Endothelial cell of umbilical vein (primary cell): ENCODE data around the gene TFG.

Source experiments
- JUN ChIP-seq: IDR thresholded peaks from 2 replicates; pipeline ENCODE4 v1.6.1; 2011; ENCODE audit warnings: borderline replicate concordance, low read depth; ENCODE audit not compliant: insufficient read length, insufficient read depth
- POLR2AphosphoS5 ChIP-seq: IDR thresholded peaks from 2 replicates; pipeline ENCODE4 v1.6.1; 2012; ENCODE audit warnings: low read depth, mild to moderate bottlenecking, control low read depth, low read length, moderate library complexity; ENCODE audit not compliant: insufficient read depth
- TF ChIP-seq, protein P1 (sequence below), 2 donors: IDR thresholded peaks; 1 replicate in 1 of 2; 2 replicates in 1 of 2; pipeline ENCODE4 v1.5.1; 2011; ENCODE audit warnings: low read length in 2 of 2, mild to moderate bottlenecking in 2 of 2, moderate library complexity in 2 of 2, control low read depth in 1 of 2, inconsistent platforms in 1 of 2, low read depth in 1 of 2; ENCODE audit not compliant: insufficient read depth in 1 of 2; ENCODE audit errors: extremely low read depth in 1 of 2
- TF ChIP-seq, protein P2 (sequence below): IDR thresholded peaks from 2 replicates; pipeline ENCODE4 v1.6.1; 2011; ENCODE audit not compliant: insufficient read depth, insufficient read length

DNA sequence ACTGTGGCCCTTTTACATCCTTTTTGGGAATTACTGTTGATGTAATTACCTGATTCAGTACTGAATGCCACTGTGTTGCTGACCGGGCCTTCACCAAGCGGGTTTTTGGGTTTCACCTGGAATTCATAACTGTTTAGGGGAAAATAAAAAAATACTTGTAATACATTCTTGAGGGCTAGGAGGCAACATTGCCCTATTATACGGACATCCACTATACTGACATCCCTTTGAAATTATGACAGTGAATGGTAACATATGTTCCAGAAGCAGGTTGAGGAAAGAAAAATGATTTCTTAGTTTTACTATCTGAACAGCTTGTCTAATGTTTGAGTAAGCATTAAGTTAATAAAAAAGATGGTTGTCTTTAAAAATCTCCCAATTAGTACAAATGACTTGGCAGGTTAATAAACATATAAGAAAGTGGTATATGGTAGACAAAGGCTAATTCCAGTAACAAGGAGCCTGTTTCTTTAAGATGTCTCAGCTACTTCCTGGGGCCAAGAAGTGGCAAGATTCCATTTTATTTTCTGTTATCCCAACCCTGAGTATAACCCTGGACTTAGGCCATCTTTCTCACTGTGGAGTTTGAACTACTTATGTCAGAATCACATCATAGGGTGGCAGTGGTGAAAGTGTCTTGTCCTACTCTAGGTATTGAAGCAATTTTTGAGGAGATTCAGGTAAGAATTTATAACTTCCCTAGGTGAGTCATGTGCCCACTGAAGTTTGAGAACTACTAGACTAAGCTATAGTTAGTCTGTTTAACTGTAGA lies 45.5 kb downstream of the TFG start:
- TF ChIP-seq, protein P1, sequence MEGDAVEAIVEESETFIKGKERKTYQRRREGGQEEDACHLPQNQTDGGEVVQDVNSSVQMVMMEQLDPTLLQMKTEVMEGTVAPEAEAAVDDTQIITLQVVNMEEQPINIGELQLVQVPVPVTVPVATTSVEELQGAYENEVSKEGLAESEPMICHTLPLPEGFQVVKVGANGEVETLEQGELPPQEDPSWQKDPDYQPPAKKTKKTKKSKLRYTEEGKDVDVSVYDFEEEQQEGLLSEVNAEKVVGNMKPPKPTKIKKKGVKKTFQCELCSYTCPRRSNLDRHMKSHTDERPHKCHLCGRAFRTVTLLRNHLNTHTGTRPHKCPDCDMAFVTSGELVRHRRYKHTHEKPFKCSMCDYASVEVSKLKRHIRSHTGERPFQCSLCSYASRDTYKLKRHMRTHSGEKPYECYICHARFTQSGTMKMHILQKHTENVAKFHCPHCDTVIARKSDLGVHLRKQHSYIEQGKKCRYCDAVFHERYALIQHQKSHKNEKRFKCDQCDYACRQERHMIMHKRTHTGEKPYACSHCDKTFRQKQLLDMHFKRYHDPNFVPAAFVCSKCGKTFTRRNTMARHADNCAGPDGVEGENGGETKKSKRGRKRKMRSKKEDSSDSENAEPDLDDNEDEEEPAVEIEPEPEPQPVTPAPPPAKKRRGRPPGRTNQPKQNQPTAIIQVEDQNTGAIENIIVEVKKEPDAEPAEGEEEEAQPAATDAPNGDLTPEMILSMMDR (IDR thresholded peaks at IDR 0.05; ENCODE audit: extremely low read depth in 1 of 2, insufficient read depth in 1 of 2, low read depth in 1 of 2, low read length in 2 of 2), result no peak
- TF ChIP-seq JUN, result no peak
- TF ChIP-seq POLR2AphosphoS5, result no peak
- TF ChIP-seq, protein P2, sequence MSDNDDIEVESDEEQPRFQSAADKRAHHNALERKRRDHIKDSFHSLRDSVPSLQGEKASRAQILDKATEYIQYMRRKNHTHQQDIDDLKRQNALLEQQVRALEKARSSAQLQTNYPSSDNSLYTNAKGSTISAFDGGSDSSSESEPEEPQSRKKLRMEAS, result no peak
